GM06990 (cell line): ENCODE data around the gene CYP26C1.
"Not testable (repeated sequence)": the region's sequence is repeated elsewhere in the genome, so short reads cannot be mapped to it uniquely, and the experiment has no call there.

Experiments used
- DNase-seq: peaks from one replicate; pipeline ENCODE4 v3.0.0-alpha.2; 2011; ENCODE audit not compliant: insufficient read length; ENCODE audit errors: extremely low read depth
- H3K27me3 ChIP-seq: replicated peaks from 2 replicates; pipeline ENCODE4 v1.6.0; 2011; ENCODE audit warnings: low read length; ENCODE audit not compliant: control insufficient read depth, insufficient read depth
- H3K36me3 ChIP-seq: 2 replicates; pipeline ENCODE4 v1.5.1; 2011; ENCODE audit warnings: low read length; ENCODE audit not compliant: control insufficient read depth, insufficient read depth
- H3K4me3 ChIP-seq: replicated peaks from 2 replicates; pipeline ENCODE4 v1.5.1; 2011; ENCODE audit warnings: low read depth, mild to moderate bottlenecking, control low read depth, low read length
- TF ChIP-seq, protein P1 (sequence below): IDR thresholded peaks from 2 replicates; pipeline ENCODE4 v1.5.1; 2011; ENCODE audit warnings: low read length, control low read depth, mild to moderate bottlenecking, inconsistent platforms; ENCODE audit not compliant: insufficient read depth, poor library complexity, severe bottlenecking

CYP26C1 gene

GRCh38 chr10:93095225-93095624 is 34.6 kb downstream of the CYP26C1 start:
- no peak for DNase-seq
- Histone ChIP-seq H3K4me3 (no peak overlapping the region), H3K36me3 (no peaks in the 10 kb centered on the region), H3K27me3 (no peaks in the 10 kb centered on the region; the same call in 1 of the 2 replicates)
- TF ChIP-seq, protein P1, sequence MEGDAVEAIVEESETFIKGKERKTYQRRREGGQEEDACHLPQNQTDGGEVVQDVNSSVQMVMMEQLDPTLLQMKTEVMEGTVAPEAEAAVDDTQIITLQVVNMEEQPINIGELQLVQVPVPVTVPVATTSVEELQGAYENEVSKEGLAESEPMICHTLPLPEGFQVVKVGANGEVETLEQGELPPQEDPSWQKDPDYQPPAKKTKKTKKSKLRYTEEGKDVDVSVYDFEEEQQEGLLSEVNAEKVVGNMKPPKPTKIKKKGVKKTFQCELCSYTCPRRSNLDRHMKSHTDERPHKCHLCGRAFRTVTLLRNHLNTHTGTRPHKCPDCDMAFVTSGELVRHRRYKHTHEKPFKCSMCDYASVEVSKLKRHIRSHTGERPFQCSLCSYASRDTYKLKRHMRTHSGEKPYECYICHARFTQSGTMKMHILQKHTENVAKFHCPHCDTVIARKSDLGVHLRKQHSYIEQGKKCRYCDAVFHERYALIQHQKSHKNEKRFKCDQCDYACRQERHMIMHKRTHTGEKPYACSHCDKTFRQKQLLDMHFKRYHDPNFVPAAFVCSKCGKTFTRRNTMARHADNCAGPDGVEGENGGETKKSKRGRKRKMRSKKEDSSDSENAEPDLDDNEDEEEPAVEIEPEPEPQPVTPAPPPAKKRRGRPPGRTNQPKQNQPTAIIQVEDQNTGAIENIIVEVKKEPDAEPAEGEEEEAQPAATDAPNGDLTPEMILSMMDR, result no peak

DNA sequence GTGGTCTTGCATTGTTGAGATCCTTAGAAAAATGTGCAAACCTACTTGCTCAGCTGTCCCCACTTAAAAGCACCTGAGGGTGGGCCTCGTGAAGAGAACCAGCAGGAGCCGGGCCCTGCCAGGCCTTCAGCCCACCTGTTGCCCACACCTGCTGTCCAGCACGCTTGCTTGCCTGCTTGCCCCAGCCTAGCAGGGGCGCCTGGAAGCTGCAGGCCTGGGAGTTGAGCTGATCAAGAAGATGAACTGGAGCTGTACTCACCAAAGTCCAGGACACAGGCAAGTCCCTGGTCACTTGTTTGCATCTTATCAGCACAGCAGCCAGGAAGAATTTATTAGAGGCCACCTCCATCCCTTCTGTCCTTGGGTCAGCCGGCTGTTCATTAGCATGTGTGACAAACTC is 36.3 kb downstream of the CYP26C1 start:
- H3K4me3 ChIP-seq, result no peak overlapping the region
- TF ChIP-seq, protein P1, result no peak
- no peak for DNase-seq
- no peaks in the 10 kb centered on the region for H3K27me3 ChIP-seq
- H3K36me3 ChIP-seq, result no peaks in the 10 kb centered on the region

GRCh38 chr10:93097386-93097785 is 36.8 kb downstream of the CYP26C1 start:
- no peak overlapping the region for H3K4me3 ChIP-seq
- no peak for DNase-seq
- TF ChIP-seq, protein P1, result no peak
- H3K27me3 ChIP-seq, result no peaks in the 10 kb centered on the region
- H3K36me3 ChIP-seq, result no peaks in the 10 kb centered on the region

DNA sequence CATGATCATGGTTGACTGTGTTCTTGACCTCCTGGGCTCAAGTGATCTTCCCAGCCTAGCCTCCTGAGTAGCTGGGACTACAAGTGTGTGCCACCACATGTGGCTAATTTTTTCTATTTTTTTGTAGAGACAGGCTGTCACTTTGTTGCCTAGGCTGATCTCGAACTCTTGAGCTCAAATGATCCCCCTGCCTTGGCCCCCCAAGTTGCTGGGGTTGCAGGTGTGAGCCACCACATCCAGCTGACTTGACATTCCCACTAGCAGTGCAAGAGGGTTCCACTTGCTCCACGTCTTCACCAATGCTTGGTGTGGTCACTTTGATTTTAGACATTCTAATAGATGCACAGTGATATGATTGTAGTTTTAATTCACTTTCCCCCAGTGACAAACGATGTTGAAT is 38.2 kb downstream of the CYP26C1 start:
- TF ChIP-seq, protein P1, result no peak
- Histone ChIP-seq H3K36me3 (no peaks in the 10 kb centered on the region), H3K27me3 (no peaks in the 10 kb centered on the region), H3K4me3 (no peak overlapping the region)
- DNase-seq, result no peak

DNA sequence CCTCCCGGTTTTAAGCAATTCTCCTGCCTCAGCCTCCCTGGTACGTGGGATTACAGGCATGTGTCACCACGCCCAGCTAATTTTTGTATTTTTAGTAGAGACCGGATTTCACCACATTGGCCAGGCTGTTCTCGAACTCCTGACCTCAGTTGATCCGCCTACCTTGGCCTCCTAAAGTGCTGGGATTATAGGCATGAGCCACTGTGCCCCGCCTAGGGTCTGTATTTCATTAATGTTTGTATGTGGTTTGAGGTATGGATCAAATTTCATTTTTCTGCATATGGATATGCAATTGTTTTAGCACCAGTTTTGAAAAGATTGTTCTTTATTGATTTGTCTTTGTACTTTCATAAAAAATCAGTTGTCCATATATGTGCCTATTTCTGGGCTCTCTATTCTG is 39.1 kb downstream of the CYP26C1 start:
- no peak overlapping the region for H3K4me3 ChIP-seq
- TF ChIP-seq, protein P1, result no peak
- no peaks in the 10 kb centered on the region for H3K27me3 ChIP-seq
- DNase-seq, result no peak
- no peaks in the 10 kb centered on the region for H3K36me3 ChIP-seq

DNA sequence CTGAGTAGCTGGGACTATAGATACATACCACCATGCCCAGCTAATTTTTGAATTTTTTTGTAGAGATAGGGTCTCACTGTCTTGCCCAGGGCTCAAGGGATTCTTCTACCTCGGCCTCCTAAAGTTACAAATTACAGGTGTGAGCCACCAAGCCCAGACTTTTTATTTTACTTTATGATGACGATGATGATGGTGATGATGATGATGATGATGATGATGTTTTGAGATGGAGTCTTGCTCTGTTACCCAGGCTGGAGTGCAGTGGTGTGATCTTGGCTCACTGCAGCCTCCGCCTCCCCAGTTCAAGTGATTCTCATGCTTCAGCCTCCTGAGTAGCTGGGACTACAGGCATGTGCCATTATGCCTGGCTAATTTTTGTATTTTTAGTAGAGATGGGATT is 40.5 kb downstream of the CYP26C1 start:
- not testable (repeated sequence) for H3K36me3 ChIP-seq, DNase-seq, H3K4me3 ChIP-seq, H3K27me3 ChIP-seq
